GM10847 (cell line): ENCODE measurements around the gene AP5S1.

ENCODE experiments used
- POLR2A ChIP-seq: IDR thresholded peaks from 2 replicates; pipeline ENCODE4 v1.6.1; 2011; ENCODE audit not compliant: insufficient read length; ENCODE audit errors: extremely low read depth

AP5S1 gene

GRCh38 chr20:3873507-3873906 is 53.2 kb downstream of the AP5S1 start:
- no peak for TF ChIP-seq POLR2A

DNA sequence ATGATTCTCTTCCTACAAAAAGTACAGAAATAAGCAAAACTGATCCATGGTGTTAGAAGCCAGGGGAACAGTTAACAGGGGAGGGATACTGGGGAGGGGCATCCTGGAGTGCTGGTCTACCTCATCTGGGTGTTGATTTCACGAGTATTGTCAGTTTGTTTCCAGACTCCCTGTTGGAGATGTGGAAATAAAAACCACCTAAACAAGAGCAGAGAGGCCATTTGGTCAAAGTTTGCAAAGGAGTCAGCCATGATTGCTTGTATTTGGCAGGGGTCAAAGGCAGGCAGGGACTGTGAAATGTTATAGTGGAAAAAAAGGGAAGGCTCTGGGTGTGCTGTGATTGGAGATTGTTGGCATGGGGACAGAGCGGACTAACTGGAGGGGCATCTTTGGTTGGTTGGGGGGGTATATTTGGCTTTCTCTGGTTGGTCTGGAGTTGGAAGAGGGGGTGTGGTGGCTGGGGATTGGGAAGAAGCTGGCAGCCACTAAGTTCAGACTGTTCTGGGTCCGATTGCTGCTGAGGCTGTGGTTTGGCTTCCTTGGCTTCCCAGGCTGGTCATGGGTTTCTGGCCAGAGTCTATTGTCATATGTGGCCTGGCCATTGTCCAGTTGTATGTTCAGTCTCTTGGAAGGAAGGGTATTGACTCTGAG is 54.0 kb downstream of the AP5S1 start:
- no peak for TF ChIP-seq POLR2A

- no peak for TF ChIP-seq POLR2A
These were observed 55.1 kb downstream of the AP5S1 start for GRCh38 chr20:3875378-3875974.

DNA sequence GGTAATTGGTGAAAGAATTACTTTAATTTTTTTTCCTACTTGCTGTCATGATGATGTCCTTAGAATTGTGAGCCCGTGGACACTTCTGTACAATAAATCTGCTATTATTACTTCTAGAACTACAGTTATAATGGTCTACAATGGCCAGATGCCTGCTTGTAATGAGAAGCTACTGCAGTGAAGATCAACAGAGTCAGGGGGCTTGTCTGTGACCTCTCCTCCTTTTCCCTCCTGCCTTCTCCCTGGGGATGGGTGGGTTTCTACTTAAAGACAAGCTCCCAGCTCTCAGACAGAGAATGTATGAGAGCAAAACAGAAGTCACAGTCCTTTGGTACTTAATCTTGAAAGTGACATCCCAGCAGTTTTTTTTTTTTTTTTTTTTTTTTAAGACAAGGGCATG is 55.7 kb downstream of the AP5S1 start:
- no peak for TF ChIP-seq POLR2A

DNA sequence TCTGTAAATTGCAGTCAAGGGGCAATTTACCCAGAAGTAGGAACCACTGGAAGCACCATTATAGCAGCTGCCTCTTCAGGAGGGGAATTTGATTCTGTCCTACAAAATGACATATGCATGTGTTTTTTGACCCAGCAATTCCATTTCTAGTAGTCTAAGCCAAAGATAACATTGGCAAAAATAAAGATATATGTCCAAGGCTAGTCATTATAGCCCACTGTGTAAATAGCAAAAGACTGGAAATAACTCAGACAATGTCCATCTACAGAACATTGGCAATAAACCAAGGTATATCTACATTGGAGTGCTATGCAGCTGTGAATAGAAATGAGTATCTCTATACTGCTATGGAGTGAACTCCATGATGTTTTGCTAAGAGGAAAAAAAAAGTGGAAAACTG is 56.3 kb downstream of the AP5S1 start:
- TF ChIP-seq POLR2A: no peak
